Measurements from ENCODE around the gene TXLNB. TPM values are rescaled to one million over a fixed set of nuclear protein-coding genes. Genes with fewer than 3 reads are reported as not detected.
"Not testable (repeated sequence)": the region's sequence is repeated elsewhere in the genome, so short reads cannot be mapped to it uniquely, and the experiment has no call there.

The TXLNB gene
- total RNA-seq, 2 donors from 2014 or later: 0.32 to 1.2 TPM

DNA sequence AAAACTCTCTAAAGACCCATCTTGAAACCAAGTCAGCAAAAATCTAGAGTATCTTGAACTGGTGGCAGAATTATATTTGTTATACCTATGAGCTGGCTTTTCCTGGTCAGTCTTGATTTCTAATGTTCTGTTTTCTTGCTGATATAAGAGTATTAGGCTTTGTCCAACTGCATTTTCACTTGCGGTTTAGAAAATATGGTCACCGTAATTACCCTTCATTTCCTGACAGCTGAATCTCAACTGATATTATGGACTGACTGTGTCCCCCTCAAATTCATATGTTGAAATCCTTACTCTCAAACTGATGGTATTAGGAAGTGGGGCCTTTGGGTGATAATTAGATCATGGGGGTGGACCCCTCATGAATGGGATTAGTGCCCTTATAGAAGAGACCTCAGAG lies 72.1 kb downstream of the TXLNB start:
- WGBS: 98% methylated on average over 2 of the region's 2 CpGs
- H3K36me3 ChIP-seq: no peaks in the 10 kb centered on the region
- no peaks in the 10 kb centered on the region for H3K9me3 ChIP-seq
- H3K4me3 ChIP-seq: no peak overlapping the region
- TF ChIP-seq POLR2A (IDR thresholded peaks at IDR 0.05) (no peak), POLR2AphosphoS5 (IDR thresholded peaks at IDR 0.05) (no peak)
- TF ChIP-seq, protein P1, sequence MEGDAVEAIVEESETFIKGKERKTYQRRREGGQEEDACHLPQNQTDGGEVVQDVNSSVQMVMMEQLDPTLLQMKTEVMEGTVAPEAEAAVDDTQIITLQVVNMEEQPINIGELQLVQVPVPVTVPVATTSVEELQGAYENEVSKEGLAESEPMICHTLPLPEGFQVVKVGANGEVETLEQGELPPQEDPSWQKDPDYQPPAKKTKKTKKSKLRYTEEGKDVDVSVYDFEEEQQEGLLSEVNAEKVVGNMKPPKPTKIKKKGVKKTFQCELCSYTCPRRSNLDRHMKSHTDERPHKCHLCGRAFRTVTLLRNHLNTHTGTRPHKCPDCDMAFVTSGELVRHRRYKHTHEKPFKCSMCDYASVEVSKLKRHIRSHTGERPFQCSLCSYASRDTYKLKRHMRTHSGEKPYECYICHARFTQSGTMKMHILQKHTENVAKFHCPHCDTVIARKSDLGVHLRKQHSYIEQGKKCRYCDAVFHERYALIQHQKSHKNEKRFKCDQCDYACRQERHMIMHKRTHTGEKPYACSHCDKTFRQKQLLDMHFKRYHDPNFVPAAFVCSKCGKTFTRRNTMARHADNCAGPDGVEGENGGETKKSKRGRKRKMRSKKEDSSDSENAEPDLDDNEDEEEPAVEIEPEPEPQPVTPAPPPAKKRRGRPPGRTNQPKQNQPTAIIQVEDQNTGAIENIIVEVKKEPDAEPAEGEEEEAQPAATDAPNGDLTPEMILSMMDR (IDR thresholded peaks at IDR 0.05): no peak
- peak overlapping the region in 1 of 2 donors; percentile 55 for H3K27ac ChIP-seq
- no peak for DNase-seq (ENCODE audit: low spot score)
- intact Hi-C loops (cut with DNase I): loop anchor here (5.0 kb wide), 1 partner anchor 143 kb away; no protein-coding TSS in a partner anchor
- H3K4me1 ChIP-seq (replicated peaks): no peaks in the 10 kb centered on the region
- no peaks in the 10 kb centered on the region for H3K27me3 ChIP-seq (replicated peaks; ENCODE audit: insufficient read depth)

DNA sequence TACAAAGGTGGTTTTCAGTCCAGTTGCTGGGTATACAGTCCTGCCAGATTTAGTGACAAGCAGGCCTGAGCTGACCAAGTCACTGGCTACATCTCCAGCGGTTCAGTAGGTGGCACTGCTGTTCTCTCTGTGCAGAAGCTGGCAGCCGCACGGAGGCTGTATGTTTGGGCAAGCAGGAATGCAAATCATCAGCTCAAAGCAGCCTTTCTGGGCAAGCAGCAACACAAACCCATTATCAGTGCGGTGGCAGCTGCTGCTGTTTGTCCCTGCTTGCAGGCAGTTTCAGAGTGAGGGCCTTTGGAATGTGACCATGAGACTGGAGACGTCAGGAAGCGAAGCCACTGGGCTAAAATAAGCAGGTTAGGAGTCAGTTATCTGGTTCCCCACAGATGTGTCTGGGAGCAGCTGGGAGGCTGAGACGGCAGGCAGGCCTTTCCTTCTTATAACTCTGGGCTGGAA lies 72.5 kb downstream of the TXLNB start:
- intact Hi-C loops (cut with DNase I): no loop called here
- no peak overlapping the region for H3K4me3 ChIP-seq
- TF ChIP-seq POLR2AphosphoS5 (IDR thresholded peaks at IDR 0.05) (peak; percentile 77), POLR2A (IDR thresholded peaks at IDR 0.05) (peak; percentile 21)
- TF ChIP-seq, protein P1 (IDR thresholded peaks at IDR 0.05): peak; percentile 39 to 85 (median 76)
- peak overlapping the region in 1 of 2 donors; percentile 55 for H3K27ac ChIP-seq
- 12% methylated on average over 7 of the region's 7 CpGs for WGBS
- no peaks in the 10 kb centered on the region for H3K27me3 ChIP-seq (replicated peaks; ENCODE audit: insufficient read depth)
- DNase-seq (ENCODE audit: low spot score): peak; percentile 89
- no peaks in the 10 kb centered on the region for H3K36me3 ChIP-seq
- no peaks in the 10 kb centered on the region for H3K9me3 ChIP-seq
- no peaks in the 10 kb centered on the region for H3K4me1 ChIP-seq (replicated peaks)

- intact Hi-C loops (cut with DNase I); DNase-seq (ENCODE audit: low spot score); H3K4me1 ChIP-seq (replicated peaks); H3K36me3 ChIP-seq; H3K4me3 ChIP-seq; H3K9me3 ChIP-seq; H3K27me3 ChIP-seq (replicated peaks; ENCODE audit: insufficient read depth); H3K27ac ChIP-seq: not testable (repeated sequence)
- WGBS: 92% methylated on average over 2 of the region's 2 CpGs
Measured at GRCh38 chr6:139212460-139212859, 79.3 kb downstream of the TXLNB start.

DNA sequence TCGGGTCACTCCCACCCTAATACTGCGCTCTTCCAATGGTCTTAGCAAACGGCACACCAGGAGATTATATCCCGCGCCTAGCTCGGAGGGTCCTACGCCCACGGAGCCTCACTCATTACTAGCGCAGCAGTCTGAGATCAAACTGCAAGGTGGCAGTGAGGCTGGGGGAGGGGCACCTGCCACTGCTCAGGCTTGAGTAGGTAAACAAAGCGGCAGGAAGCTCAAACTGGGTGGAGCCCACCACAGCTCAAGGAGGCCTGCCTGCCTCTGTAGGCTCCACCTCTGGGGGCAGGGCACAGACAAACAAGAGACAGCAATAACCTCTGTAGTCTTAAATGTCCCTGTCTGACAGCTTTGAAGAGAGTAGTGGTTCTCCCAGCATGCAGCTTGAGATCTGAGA lies 81.0 kb downstream of the TXLNB start:
- DNase-seq (ENCODE audit: low spot score); H3K27ac ChIP-seq; H3K27me3 ChIP-seq (replicated peaks; ENCODE audit: insufficient read depth); H3K36me3 ChIP-seq; H3K4me1 ChIP-seq (replicated peaks); H3K4me3 ChIP-seq; intact Hi-C loops (cut with DNase I); H3K9me3 ChIP-seq: not testable (repeated sequence)
- 86% methylated on average over 10 of the region's 10 CpGs for WGBS

DNA sequence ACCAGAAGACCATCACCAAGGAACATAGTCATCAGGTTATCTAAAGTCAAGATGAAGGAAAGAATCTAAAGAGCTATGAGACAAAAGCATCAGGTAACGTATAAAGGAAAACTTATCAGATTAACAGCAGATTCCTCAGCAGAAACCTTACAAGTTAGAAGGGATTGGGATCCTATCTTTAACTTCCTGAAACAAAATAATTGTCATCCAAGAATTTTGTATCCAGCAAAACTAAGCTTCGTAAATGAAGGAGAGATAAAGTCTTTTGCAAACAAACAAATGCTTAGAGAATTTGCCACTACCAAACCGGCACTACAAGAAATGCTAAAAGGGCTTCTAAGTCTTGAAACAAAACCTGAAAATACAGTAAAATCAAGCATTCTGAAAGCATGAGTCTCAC lies 86.0 kb downstream of the TXLNB start:
- H3K27me3 ChIP-seq (replicated peaks; ENCODE audit: insufficient read depth): no peaks in the 10 kb centered on the region
- intact Hi-C loops (cut with DNase I): no loop called here
- 90% methylated on average over 3 of the region's 3 CpGs for WGBS
- no peaks in the 10 kb centered on the region for H3K9me3 ChIP-seq
- TF ChIP-seq POLR2AphosphoS5 (IDR thresholded peaks at IDR 0.05): no peak
- TF ChIP-seq, protein P1 (IDR thresholded peaks at IDR 0.05): no peak
- TF ChIP-seq POLR2A (IDR thresholded peaks at IDR 0.05): no peak
- no peak overlapping the region for H3K27ac ChIP-seq
- no peaks in the 10 kb centered on the region for H3K36me3 ChIP-seq
- DNase-seq (ENCODE audit: low spot score): no peak
- H3K4me3 ChIP-seq: no peak overlapping the region
- H3K4me1 ChIP-seq (replicated peaks): no peaks in the 10 kb centered on the region

GRCh38 chr6:139204978-139205377 lies 86.8 kb downstream of the TXLNB start:
- no peaks in the 10 kb centered on the region for H3K9me3 ChIP-seq

More at GRCh38 chr6:139204978-139205377, 86.8 kb downstream of the TXLNB start:
- no peak overlapping the region for H3K4me3 ChIP-seq
- intact Hi-C loops (cut with DNase I): no loop called here
- no peaks in the 10 kb centered on the region for H3K27me3 ChIP-seq (replicated peaks; ENCODE audit: insufficient read depth)
- H3K4me1 ChIP-seq (replicated peaks): no peaks in the 10 kb centered on the region
- DNase-seq (ENCODE audit: low spot score): no peak
- WGBS: 97% methylated on average over 2 of the region's 2 CpGs
- H3K27ac ChIP-seq: no peak overlapping the region
- TF ChIP-seq POLR2AphosphoS5 (IDR thresholded peaks at IDR 0.05) (no peak), POLR2A (IDR thresholded peaks at IDR 0.05) (no peak)
- TF ChIP-seq, protein P1 (IDR thresholded peaks at IDR 0.05): no peak
- no peaks in the 10 kb centered on the region for H3K36me3 ChIP-seq

Measured in prostate gland (tissue), 2 donors.